CD4-positive, CD25-positive, alpha-beta regulatory T cell (primary cell): ENCODE data around the gene NOTCH4. TPM values are rescaled to one million over a fixed set of nuclear protein-coding genes. Genes with fewer than 3 reads are reported as not detected.
"Not testable (repeated sequence)": the region's sequence is repeated elsewhere in the genome, so short reads cannot be mapped to it uniquely, and the experiment has no call there.

Experiments
- ATAC-seq, 2 donors: fragments of 150-1000 bp; cut with Tn5 transposase; one replicate each; pipeline ENCODE4 v1.10.0; 2021; ENCODE audit warnings: low read depth in 2 of 2, moderate number of reproducible peaks in 2 of 2, moderate library complexity in 1 of 2
- DNase-seq, 3 donors: peaks; one replicate each; pipeline versions ENCODE4 v3.0.0 to v3.0.0-alpha.2; 2012 to 2022; ENCODE audit warnings: mixed read lengths in 1 of 3
- H3K27ac ChIP-seq: one replicate; pipeline ENCODE4 v1.7.0; 2013; ENCODE audit warnings: mild to moderate bottlenecking, low read length; ENCODE audit not compliant: insufficient read depth, poor library complexity, severe bottlenecking
- H3K27me3 ChIP-seq: one replicate; pipeline ENCODE4 v1.7.0; 2013; ENCODE audit warnings: low read length; ENCODE audit not compliant: control insufficient read depth, insufficient read depth
- H3K36me3 ChIP-seq: one replicate; pipeline ENCODE4 v1.7.0; 2013; ENCODE audit warnings: mild to moderate bottlenecking, low read length, moderate library complexity; ENCODE audit not compliant: control insufficient read depth, insufficient read depth
- H3K4me1 ChIP-seq: 2 replicates; pipeline ENCODE4 v1.7.0; 2013; ENCODE audit warnings: mild to moderate bottlenecking, low read length; ENCODE audit not compliant: insufficient read depth, control insufficient read depth, poor library complexity, severe bottlenecking
- H3K4me3 ChIP-seq: one replicate; pipeline ENCODE4 v1.7.0; 2013; ENCODE audit warnings: low read depth, mild to moderate bottlenecking, low read length, moderate library complexity
- H3K9me3 ChIP-seq, 2 experiments: 1 replicate in 1 of 2; 2 replicates in 1 of 2; pipeline ENCODE4 v1.7.0; 2013; ENCODE audit warnings: low read length in 2 of 2, mild to moderate bottlenecking in 1 of 2, moderate library complexity in 1 of 2; ENCODE audit not compliant: control insufficient read depth in 2 of 2
- H3K27ac Mint-ChIP-seq, 3 donors: one replicate each; pipeline ENCODE4 v1.8.0; 2020 to 2022; ENCODE audit warnings: mild to moderate bottlenecking in 3 of 3, mixed read lengths in 3 of 3, moderate library complexity in 2 of 3
- H3K27me3 Mint-ChIP-seq: one replicate; pipeline ENCODE4 v1.8.0; 2022; ENCODE audit warnings: mild to moderate bottlenecking, mixed read lengths
- H3K36me3 Mint-ChIP-seq: one replicate; pipeline ENCODE4 v1.8.0; 2020; ENCODE audit warnings: mixed read lengths
- H3K4me1 Mint-ChIP-seq, 4 donors: one replicate each; pipeline ENCODE4 v1.8.0; 2020 to 2022; ENCODE audit warnings: mixed read lengths in 4 of 4, mild to moderate bottlenecking in 1 of 4
- H3K4me3 Mint-ChIP-seq, 4 donors: one replicate each; pipeline ENCODE4 v1.8.0; 2020 to 2022; ENCODE audit warnings: mild to moderate bottlenecking in 4 of 4, mixed read lengths in 4 of 4, moderate library complexity in 3 of 4
- H3K9me3 Mint-ChIP-seq, 7 donors: one replicate each; pipeline ENCODE4 v1.8.0; 2020 to 2022; ENCODE audit warnings: mixed read lengths in 7 of 7, mild to moderate bottlenecking in 3 of 7, moderate library complexity in 2 of 7
- polyA plus RNA-seq, 4 donors: library from polyadenylated mRNA; unstranded; fragments of 300-500 nt; fragmentation: Illumina TruSeq; gene quantifications; one replicate each; pipeline ENCODE4 v1.2.3, GENCODE V29; 2021
- total RNA-seq: library from RNA; stranded (reverse); gene quantifications from one replicate; pipeline ENCODE4 v1.2.3, GENCODE V29; 2022

NOTCH4 gene
- total RNA-seq (0.86 TPM), polyA plus RNA-seq (under 1 TPM in 3 of 4 donors, not detected in 1; 0.36 to 0.86 (median 0.40) TPM)

DNA sequence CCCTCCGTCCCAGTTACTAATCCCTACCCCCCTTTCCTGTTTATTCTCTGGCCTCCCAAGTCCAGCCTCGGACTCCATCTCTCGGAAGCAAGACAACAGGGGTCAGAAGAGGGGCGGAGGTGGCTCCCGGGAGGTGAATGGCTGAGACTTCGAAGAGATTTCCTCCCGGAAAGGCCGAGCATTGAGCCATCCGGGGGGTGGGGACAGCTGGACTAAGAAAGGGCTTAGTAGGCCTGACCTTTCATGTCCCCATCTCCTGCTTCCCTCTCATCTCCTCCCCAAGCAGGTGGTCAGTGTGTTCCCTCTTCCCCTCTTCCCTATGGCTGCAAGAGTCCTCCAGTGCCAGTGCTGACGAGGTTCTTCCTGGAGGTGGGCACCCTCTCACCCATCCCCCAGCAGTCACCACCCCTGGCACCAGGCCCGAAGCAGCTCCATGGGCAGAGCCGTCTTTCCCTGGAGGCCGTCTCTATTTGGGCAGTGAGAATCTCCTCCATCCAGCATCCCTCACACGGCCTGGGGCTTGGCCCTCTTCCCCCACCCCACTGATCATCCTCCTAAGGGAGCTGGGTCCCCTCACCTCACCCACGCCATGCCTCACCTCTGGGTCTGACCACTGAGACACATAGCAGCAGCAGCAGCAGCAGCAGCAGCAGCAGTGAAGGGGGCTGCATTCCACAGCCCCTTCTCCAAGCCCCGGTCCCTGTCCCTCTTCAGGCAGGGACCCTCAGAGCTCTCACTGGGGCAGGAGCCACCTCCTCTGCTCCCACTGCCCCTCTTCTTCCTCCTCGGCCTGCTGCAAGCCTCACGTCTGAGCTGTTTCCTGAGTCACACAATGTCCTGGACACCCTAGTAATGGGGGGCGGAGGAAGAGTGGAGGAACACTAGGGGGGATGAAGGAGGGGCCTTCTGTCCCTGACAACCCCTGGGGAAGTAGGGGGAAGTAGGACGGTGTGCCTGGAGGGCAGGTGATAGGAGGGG, at the start of gene NOTCH4:
Gene NOTCH4 (minus strand): TSS at position 810 of the 978 bp plus-strand sequence. CDS start 139 bp downstream, at position 671.
- H3K4me3 ChIP-seq, result no peak within 1 kb of the TSS
- Mint-ChIP-seq H3K27ac (peak within 1 kb of the TSS in 2 of 3 donors; percentile 26 to 75), H3K9me3 (peaks cover 0 to 1% (median 0%) of the 10 kb centered on the region in 7 donors), H3K4me3 (no peak within 1 kb of the TSS), H3K27me3 (peaks cover 20% of the 10 kb centered on the region), H3K36me3 (no peaks in the 10 kb centered on the region), H3K4me1 (peaks cover 0 to 8% (median 2%) of the 10 kb centered on the region in 4 donors)
- ATAC-seq (no peak), DNase-seq (no peak)
- no peaks in the 10 kb centered on the region for H3K9me3 ChIP-seq
- H3K27me3 ChIP-seq, result no peaks in the 10 kb centered on the region
- H3K36me3 ChIP-seq, result no peaks in the 10 kb centered on the region
- H3K4me1 ChIP-seq, result no peaks in the 10 kb centered on the region
- H3K27ac ChIP-seq, result no peak within 1 kb of the TSS

DNA sequence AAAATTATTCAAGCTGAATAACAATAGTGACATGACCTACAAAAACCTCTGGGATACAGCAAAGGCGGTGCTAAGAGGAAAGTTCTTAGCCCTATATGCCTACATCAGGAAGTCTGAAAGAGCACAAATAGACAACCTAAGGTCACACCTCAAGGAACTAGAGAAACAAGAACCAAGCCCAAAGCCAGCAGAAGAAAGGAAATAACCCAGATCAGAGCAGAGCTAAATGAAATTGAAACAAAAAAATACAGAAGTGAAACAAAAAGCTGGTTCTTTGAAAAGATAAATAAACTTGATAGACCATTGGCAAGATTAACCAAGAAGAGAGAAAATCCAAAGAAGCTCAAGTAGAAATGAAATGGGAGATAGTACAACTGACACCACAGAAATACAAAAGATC, 47.6 kb upstream of the NOTCH4 start:
- Mint-ChIP-seq H3K4me1 (peaks cover 8 to 12% (median 11%) of the 10 kb centered on the region in 4 donors), H3K27ac (peak overlapping the region in 2 of 3 donors; percentile 7 to 11), H3K4me3 (peak overlapping the region in 3 of 4 donors; percentile 1 to 79 (median 3)), H3K27me3 (peaks cover 40% of the 10 kb centered on the region), H3K9me3 (peaks cover 0 to 8% (median 3%) of the 10 kb centered on the region in 7 donors), H3K36me3 (no peaks in the 10 kb centered on the region)
- Histone ChIP-seq H3K9me3 (no peaks in the 10 kb centered on the region), H3K4me3 (peak overlapping the region; percentile 13), H3K27me3 (peaks cover 7% of the 10 kb centered on the region), H3K4me1 (peaks cover 7% of the 10 kb centered on the region), H3K36me3 (no peaks in the 10 kb centered on the region), H3K27ac (no peak overlapping the region)
- DNase-seq (peak in 2 of 3 donors; percentile 9 to 79), ATAC-seq (no peak)

DNA sequence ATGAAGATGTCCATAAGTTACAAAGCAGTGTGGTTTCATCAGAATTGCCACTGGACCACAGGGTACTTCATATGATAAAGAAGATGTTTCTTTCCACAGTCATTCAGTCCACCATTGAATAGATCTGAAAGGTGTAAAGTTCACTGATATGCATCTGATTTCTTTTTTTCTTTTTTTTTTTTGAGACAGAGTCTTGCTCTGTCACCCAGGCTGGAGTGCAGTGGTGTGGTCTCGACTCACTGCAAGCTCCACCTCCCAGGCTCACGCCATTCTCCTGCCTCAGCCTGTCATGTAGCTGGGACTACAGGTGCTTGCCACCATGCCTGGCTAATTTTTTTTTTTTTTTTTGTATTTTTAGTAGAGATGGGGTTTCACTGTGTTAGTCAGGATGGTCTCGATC, 44.6 kb upstream of the NOTCH4 start:
- not testable (repeated sequence) for H3K4me1 ChIP-seq, H3K4me3 Mint-ChIP-seq, H3K36me3 ChIP-seq, H3K27ac ChIP-seq, H3K4me3 ChIP-seq, H3K36me3 Mint-ChIP-seq, ATAC-seq, H3K9me3 ChIP-seq, H3K27ac Mint-ChIP-seq, H3K9me3 Mint-ChIP-seq, DNase-seq
- H3K27me3 ChIP-seq, result peaks cover 10% of the 10 kb centered on the region
- Mint-ChIP-seq H3K4me1 (peaks cover 8 to 12% (median 11%) of the 10 kb centered on the region in 4 donors), H3K27me3 (peaks cover 28% of the 10 kb centered on the region)

DNA sequence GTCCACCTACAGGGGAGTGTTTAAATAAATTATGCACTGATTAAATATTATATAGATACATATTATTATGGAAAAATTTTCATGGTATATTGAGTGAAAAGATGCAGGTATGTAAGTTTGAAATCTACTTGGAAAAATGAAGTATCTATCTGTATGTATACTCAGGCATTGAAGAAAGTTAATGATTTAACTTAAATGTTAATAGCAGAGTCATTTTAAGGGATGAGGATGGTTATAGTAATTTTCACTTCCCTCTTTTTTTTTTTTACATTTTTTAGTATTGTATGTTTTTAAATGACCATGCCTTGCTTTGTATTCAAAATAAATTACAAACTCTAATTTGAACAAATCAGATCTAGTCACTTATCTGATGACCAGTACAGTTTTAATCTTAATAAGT, 43.2 kb upstream of the NOTCH4 start:
- DNase-seq (no peak), ATAC-seq (no peak)
- Histone ChIP-seq H3K4me3 (no peak overlapping the region), H3K27me3 (peaks cover 5% of the 10 kb centered on the region), H3K9me3 (no peaks in the 10 kb centered on the region), H3K4me1 (peaks cover 7% of the 10 kb centered on the region), H3K36me3 (no peaks in the 10 kb centered on the region), H3K27ac (no peak overlapping the region)
- Mint-ChIP-seq H3K4me3 (no peak overlapping the region), H3K9me3 (peaks cover 0 to 6% (median 3%) of the 10 kb centered on the region in 7 donors), H3K27ac (no peak overlapping the region), H3K4me1 (peaks cover 8 to 12% (median 11%) of the 10 kb centered on the region in 4 donors), H3K36me3 (no peaks in the 10 kb centered on the region), H3K27me3 (peaks cover 28% of the 10 kb centered on the region)

DNA sequence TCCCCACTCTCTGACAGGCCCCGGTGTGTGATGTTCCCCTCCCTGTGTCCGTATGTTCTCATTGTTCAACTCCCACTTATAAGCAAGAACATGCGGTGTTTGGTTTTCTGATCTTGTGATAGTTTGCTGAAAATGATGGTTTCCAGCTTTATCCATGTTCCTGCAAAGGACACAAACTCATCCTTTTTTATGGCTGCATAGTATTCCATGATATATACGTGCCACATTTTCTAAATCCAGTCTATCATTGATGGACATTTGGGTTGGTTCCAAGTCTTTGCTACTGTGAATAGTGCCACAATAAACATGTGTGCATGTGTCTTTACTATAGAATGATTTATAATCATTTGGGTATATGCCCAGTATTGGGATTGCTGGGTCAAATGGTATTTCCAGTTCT, 33.4 kb upstream of the NOTCH4 start:
- not testable (repeated sequence) for H3K27ac ChIP-seq, H3K4me1 ChIP-seq, H3K27me3 ChIP-seq, H3K4me3 ChIP-seq, H3K9me3 Mint-ChIP-seq, H3K9me3 ChIP-seq, H3K4me3 Mint-ChIP-seq, DNase-seq, ATAC-seq, H3K36me3 Mint-ChIP-seq, H3K36me3 ChIP-seq
- Mint-ChIP-seq H3K27me3 (peaks cover 31% of the 10 kb centered on the region), H3K27ac (peak overlapping the region in 1 of 3 donors; percentile 82), H3K4me1 (peaks cover 11 to 19% (median 14%) of the 10 kb centered on the region in 4 donors)

DNA sequence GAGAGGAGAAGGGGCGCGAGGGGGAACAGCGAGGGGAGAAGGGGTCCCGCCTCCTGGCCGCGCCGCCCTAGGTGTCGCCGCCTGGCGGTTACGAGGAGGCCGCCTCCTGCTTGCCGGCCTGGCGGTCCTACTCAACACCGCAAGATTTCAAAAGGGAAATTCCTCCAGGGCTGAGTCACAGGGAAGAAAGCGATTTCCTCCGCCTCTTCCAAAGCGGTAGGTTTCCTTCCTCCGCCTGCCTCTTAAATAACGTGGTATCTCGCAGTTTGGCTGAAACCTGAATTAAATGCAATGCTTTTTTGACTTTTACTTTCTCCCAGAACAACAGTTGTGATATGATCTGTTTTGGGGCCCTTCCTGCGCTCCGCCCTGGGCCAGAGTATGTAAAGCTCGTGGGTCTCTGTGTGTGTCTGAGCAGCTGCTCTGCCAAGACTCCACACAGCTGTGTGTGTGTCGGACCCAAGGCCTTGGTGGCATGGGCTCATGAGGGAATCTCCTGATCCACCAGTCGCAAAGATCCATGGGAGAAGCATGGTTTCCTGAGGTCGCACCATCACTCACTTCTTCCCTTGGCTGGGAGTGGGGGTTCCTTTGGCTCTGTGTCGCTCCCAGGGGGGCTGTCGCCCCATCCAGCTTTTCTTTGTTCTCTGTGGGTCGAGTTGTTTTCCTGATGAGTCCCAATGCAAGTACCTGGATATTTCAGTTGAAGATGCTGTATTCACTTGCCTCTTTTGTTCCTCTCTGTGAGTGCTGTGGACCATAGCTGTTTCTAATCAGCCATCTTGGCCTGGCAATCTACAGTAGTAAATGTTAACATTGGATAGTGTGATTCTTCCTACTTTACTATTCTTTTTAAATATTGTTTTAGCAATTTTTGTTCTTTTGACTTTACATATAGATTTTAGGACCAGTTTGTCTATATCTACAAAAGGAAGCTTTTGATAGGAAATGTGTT, 31.6 kb upstream of the NOTCH4 start:
- H3K4me3 ChIP-seq, result peak overlapping the region; percentile 57
- Mint-ChIP-seq H3K9me3 (peaks cover 0 to 3% (median 0%) of the 10 kb centered on the region in 7 donors), H3K36me3 (no peaks in the 10 kb centered on the region), H3K27ac (peak overlapping the region; percentile 9 to 53 (median 52)), H3K27me3 (peaks cover 25% of the 10 kb centered on the region), H3K4me1 (peaks cover 11 to 24% (median 15%) of the 10 kb centered on the region in 4 donors), H3K4me3 (peak overlapping the region in 2 of 4 donors; percentile 25 to 60)
- no peak overlapping the region for H3K27ac ChIP-seq
- peaks cover 9% of the 10 kb centered on the region for H3K4me1 ChIP-seq
- DNase-seq (peak in 2 of 3 donors; percentile 27 to 31), ATAC-seq (peak; percentile 70 to 74)
- H3K9me3 ChIP-seq, result no peaks in the 10 kb centered on the region
- no peaks in the 10 kb centered on the region for H3K27me3 ChIP-seq
- no peaks in the 10 kb centered on the region for H3K36me3 ChIP-seq

DNA sequence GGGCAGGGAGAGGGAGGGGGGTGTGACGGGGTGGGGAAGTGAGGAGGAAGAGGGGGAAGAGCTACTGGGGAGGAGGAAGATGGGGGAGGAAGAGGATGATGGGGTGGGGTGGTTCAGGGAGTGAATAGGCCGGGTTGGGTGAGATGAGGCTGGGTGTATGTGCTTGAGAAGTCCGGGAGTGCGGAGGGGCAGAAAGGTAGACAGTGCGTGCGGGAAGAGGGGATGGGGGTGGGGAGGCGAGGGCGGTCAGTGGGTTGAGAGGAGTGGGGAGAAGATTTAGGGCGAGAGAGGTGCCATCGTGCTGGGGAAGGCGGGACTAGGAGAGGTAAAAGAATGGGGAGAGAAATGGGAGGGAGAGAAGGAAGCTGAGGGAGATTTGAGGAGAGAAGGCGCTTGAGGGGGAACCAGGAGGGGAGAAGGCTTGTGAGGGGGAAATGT, 30.9 kb upstream of the NOTCH4 start:
- Histone ChIP-seq H3K4me3 (no peak overlapping the region), H3K4me1 (peaks cover 9% of the 10 kb centered on the region), H3K9me3 (no peaks in the 10 kb centered on the region), H3K27me3 (no peaks in the 10 kb centered on the region), H3K36me3 (no peaks in the 10 kb centered on the region), H3K27ac (no peak overlapping the region)
- H3K9me3 Mint-ChIP-seq, result peaks cover 0 to 1% (median 0%) of the 10 kb centered on the region in 7 donors
- ATAC-seq (no peak), DNase-seq (no peak)
- peak overlapping the region in 1 of 4 donors; percentile 6 for H3K4me3 Mint-ChIP-seq
- peaks cover 11 to 24% (median 15%) of the 10 kb centered on the region in 4 donors for H3K4me1 Mint-ChIP-seq
- H3K27me3 Mint-ChIP-seq, result peaks cover 26% of the 10 kb centered on the region
- no peak overlapping the region for H3K27ac Mint-ChIP-seq
- H3K36me3 Mint-ChIP-seq, result no peaks in the 10 kb centered on the region
